MM.1S (cell line): ENCODE measurements around the gene TOR1A.

Source experiments
- EZH2 ChIP-seq: fragments of 300-600 bp; sonication (generic); optimal IDR thresholded peaks from 2 replicates; pipeline ENCODE3; 2017; ENCODE audit warnings: low read depth, mild to moderate bottlenecking, antibody characterized with exemption, low read length, mixed read lengths
- EZH2phosphoT487 ChIP-seq: fragments of 300-600 bp; sonication (generic); IDR thresholded peaks from 2 replicates; pipeline ENCODE4 v1.6.1; 2018; ENCODE audit warnings: antibody characterized with exemption, low read length
- TF ChIP-seq, protein P1 (sequence below): fragments of 300-600 bp; sonication (generic); IDR thresholded peaks from 2 replicates; pipeline ENCODE4 v1.5.1; 2016; ENCODE audit warnings: antibody characterized with exemption, low read length, mixed read lengths

DNA sequence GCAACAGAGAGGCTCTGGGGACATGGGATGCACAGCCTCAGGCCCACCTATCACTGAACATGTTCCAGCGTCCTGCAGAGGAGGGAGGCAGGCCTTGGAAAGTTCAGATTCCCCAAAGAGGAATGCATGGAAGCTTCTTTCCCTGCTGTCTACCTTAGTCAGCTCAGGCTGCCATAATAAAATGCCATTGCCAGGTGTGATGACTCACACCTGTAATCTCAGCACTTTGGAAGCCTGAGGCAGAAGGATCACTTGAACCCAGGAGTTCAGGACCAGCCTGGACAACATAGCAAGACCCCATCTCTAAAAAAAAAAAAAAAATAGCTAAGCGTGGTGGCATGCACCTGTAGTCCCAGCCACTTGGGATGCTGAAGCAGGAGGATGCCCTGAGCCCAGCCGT, 45.5 kb downstream of the TOR1A start:
- TF ChIP-seq, protein P1, sequence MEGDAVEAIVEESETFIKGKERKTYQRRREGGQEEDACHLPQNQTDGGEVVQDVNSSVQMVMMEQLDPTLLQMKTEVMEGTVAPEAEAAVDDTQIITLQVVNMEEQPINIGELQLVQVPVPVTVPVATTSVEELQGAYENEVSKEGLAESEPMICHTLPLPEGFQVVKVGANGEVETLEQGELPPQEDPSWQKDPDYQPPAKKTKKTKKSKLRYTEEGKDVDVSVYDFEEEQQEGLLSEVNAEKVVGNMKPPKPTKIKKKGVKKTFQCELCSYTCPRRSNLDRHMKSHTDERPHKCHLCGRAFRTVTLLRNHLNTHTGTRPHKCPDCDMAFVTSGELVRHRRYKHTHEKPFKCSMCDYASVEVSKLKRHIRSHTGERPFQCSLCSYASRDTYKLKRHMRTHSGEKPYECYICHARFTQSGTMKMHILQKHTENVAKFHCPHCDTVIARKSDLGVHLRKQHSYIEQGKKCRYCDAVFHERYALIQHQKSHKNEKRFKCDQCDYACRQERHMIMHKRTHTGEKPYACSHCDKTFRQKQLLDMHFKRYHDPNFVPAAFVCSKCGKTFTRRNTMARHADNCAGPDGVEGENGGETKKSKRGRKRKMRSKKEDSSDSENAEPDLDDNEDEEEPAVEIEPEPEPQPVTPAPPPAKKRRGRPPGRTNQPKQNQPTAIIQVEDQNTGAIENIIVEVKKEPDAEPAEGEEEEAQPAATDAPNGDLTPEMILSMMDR, result no peak
- no peak for TF ChIP-seq EZH2
- TF ChIP-seq EZH2phosphoT487, result no peak
